WTC11 (cell line): Measurements from ENCODE around the gene VIM. TPM values are rescaled to one million over a fixed set of nuclear protein-coding genes. Genes with fewer than 3 reads are reported as not detected.

ENCODE experiments used
- ATAC-seq: fragments of 200-7000 bp; cut with Tn5 transposase; 2 replicates; pipeline ENCODE4 v1.10.0; 2021; ENCODE audit warnings: mild to moderate bottlenecking, moderate library complexity
- CTCF ChIA-PET: fragments of 300-600 bp; sonication (Branson Sonifier 250); formaldehyde crosslinking; loops from one replicate; lab custom pipeline; 2021; ENCODE audit warnings: antibody characterized with exemption; lab: Charles Lee
- POLR2A ChIA-PET: fragments of 350-600 bp; sonication (Branson Sonifier 250); formaldehyde crosslinking; loops from one replicate; lab custom pipeline; 2021; ENCODE audit warnings: antibody characterized with exemption; lab: Charles Lee
- DNase-seq: peaks from one replicate; pipeline ENCODE4 v3.0.0; 2021; ENCODE audit warnings: low spot score
- H3K27ac Mint-ChIP-seq: 2 replicates; pipeline ENCODE4 v1.8.0; 2021; ENCODE audit warnings: mixed read lengths
- H3K27me3 Mint-ChIP-seq: 2 replicates; pipeline ENCODE4 v1.8.0; 2021; ENCODE audit warnings: low read depth, mild to moderate bottlenecking, moderate library complexity, mixed read lengths
- H3K36me3 Mint-ChIP-seq: 2 replicates; pipeline ENCODE4 v1.8.0; 2021; ENCODE audit warnings: mixed read lengths
- H3K4me1 Mint-ChIP-seq: 2 replicates; pipeline ENCODE4 v1.8.0; 2022; ENCODE audit warnings: mixed read lengths
- H3K4me3 Mint-ChIP-seq: 2 replicates; pipeline ENCODE4 v1.8.0; 2021; ENCODE audit warnings: mild to moderate bottlenecking, moderate library complexity, mixed read lengths
- H3K9me3 Mint-ChIP-seq: 2 replicates; pipeline ENCODE4 v1.8.0; 2021; ENCODE audit warnings: mixed read lengths
- AR ChIP-seq: fragments of 250-450 bp; sonication (Bioruptor Pico); IDR thresholded peaks from 2 replicates; pipeline ENCODE4 v1.9.0; 2021; ENCODE audit warnings: mild to moderate bottlenecking
- ATF2 ChIP-seq: sonication (generic); formaldehyde crosslinking; IDR thresholded peaks from 2 replicates; pipeline ENCODE4 v1.8.1; 2022; ENCODE audit warnings: low read depth, missing genetic modification reagents, borderline replicate concordance
- CBFB ChIP-seq: sonication (generic); formaldehyde crosslinking; IDR thresholded peaks from 2 replicates; pipeline ENCODE4 v1.8.1; 2022; ENCODE audit warnings: mild to moderate bottlenecking, low read depth, missing genetic modification reagents
- CREB1 ChIP-seq: sonication (generic); formaldehyde crosslinking; IDR thresholded peaks from 2 replicates; pipeline ENCODE4 v1.8.0; 2023; ENCODE audit warnings: mild to moderate bottlenecking, missing genetic modification reagents
- E2F5 ChIP-seq: sonication (generic); formaldehyde crosslinking; IDR thresholded peaks from 2 replicates; pipeline ENCODE4 v1.8.1; 2022; ENCODE audit warnings: mild to moderate bottlenecking, moderate library complexity, missing genetic modification reagents
- ETV6 ChIP-seq: sonication (generic); formaldehyde crosslinking; IDR thresholded peaks from 2 replicates; pipeline ENCODE4 v1.8.1; 2022; ENCODE audit warnings: mild to moderate bottlenecking, missing genetic modification reagents
- FOXP1 ChIP-seq: sonication (generic); formaldehyde crosslinking; IDR thresholded peaks from 2 replicates; pipeline ENCODE4 v1.8.0; 2022; ENCODE audit warnings: missing genetic modification reagents, mild to moderate bottlenecking, moderate library complexity, borderline replicate concordance
- GABPB1 ChIP-seq: sonication (generic); formaldehyde crosslinking; IDR thresholded peaks from 2 replicates; pipeline ENCODE4 v1.8.1; 2023; ENCODE audit warnings: mild to moderate bottlenecking, missing genetic modification reagents
- GTF2I ChIP-seq: fragments of 250-450 bp; sonication (Bioruptor Pico); conservative IDR thresholded peaks from 2 replicates; pipeline ENCODE4 v1.4.0; 2021; ENCODE audit warnings: mild to moderate bottlenecking
- IRF2 ChIP-seq: sonication (generic); formaldehyde crosslinking; IDR thresholded peaks from 2 replicates; pipeline ENCODE4 v1.8.0; 2022; ENCODE audit warnings: low read depth, missing genetic modification reagents, borderline replicate concordance
- JAZF1 ChIP-seq: fragments of 250-450 bp; sonication (Bioruptor Pico); IDR thresholded peaks from 2 replicates; pipeline ENCODE4 v1.9.0; 2021; ENCODE audit warnings: moderate library complexity, mild to moderate bottlenecking, inconsistent platforms
- JUN ChIP-seq: sonication (generic); formaldehyde crosslinking; IDR thresholded peaks from 2 replicates; pipeline ENCODE4 v1.8.0; 2023; ENCODE audit warnings: mild to moderate bottlenecking, missing genetic modification reagents
- MYBL2 ChIP-seq: sonication (generic); formaldehyde crosslinking; IDR thresholded peaks from 2 replicates; pipeline ENCODE4 v1.8.1; 2023; ENCODE audit warnings: mild to moderate bottlenecking, moderate library complexity, missing genetic modification reagents
- NFE2L1 ChIP-seq: sonication (generic); formaldehyde crosslinking; IDR thresholded peaks from 2 replicates; pipeline ENCODE4 v1.8.1; 2023; ENCODE audit warnings: missing genetic modification reagents
- NFYB ChIP-seq: sonication (generic); formaldehyde crosslinking; conservative IDR thresholded peaks from 2 replicates; pipeline ENCODE4 v1.8.0; 2022; ENCODE audit warnings: low read depth, missing genetic modification reagents
- RELA ChIP-seq: sonication (generic); formaldehyde crosslinking; IDR thresholded peaks from 2 replicates; pipeline ENCODE4 v1.8.1; 2022; ENCODE audit warnings: missing genetic modification reagents, mild to moderate bottlenecking, borderline replicate concordance
- RORB ChIP-seq: fragments of 250-450 bp; sonication (Bioruptor Pico); IDR thresholded peaks from 2 replicates; pipeline ENCODE4 v1.9.0; 2021; ENCODE audit warnings: mild to moderate bottlenecking
- SMAD3 ChIP-seq: sonication (generic); formaldehyde crosslinking; IDR thresholded peaks from 2 replicates; pipeline ENCODE4 v1.8.0; 2022; ENCODE audit warnings: missing genetic modification reagents, mild to moderate bottlenecking, borderline replicate concordance
- SOX15 ChIP-seq: fragments of 250-450 bp; sonication (Bioruptor Pico); IDR thresholded peaks from 2 replicates; pipeline ENCODE4 v1.9.0; 2021; ENCODE audit warnings: mild to moderate bottlenecking
- TEAD4 ChIP-seq: sonication (generic); formaldehyde crosslinking; IDR thresholded peaks from 2 replicates; pipeline ENCODE4 v1.8.0; 2022; ENCODE audit warnings: mild to moderate bottlenecking, missing genetic modification reagents
- ZBTB43 ChIP-seq: sonication (generic); formaldehyde crosslinking; IDR thresholded peaks from 2 replicates; pipeline ENCODE4 v1.8.1; 2023; ENCODE audit warnings: mild to moderate bottlenecking, missing genetic modification reagents
- ZNF219 ChIP-seq: sonication (generic); formaldehyde crosslinking; IDR thresholded peaks from 2 replicates; pipeline ENCODE4 v1.8.0; 2023; ENCODE audit warnings: missing genetic modification reagents, mild to moderate bottlenecking, borderline replicate concordance
- ZNF232 ChIP-seq: sonication (generic); formaldehyde crosslinking; IDR thresholded peaks from 2 replicates; pipeline ENCODE4 v1.8.0; 2022; ENCODE audit warnings: mild to moderate bottlenecking, missing genetic modification reagents
- ZNF281 ChIP-seq: sonication (generic); formaldehyde crosslinking; IDR thresholded peaks from 2 replicates; pipeline ENCODE4 v1.8.0; 2023; ENCODE audit warnings: mild to moderate bottlenecking, missing genetic modification reagents
- ZNF423 ChIP-seq: fragments of 250-450 bp; sonication (Bioruptor Pico); IDR thresholded peaks from 2 replicates; pipeline ENCODE4 v2.1.2; 2022; ENCODE audit warnings: mild to moderate bottlenecking, moderate library complexity
- ZSCAN18 ChIP-seq: fragments of 250-450 bp; sonication (Bioruptor Pico); IDR thresholded peaks from 2 replicates; pipeline ENCODE4 v2.1.2; 2022; ENCODE audit warnings: mild to moderate bottlenecking, moderate library complexity
- total RNA-seq: library from RNA; stranded (reverse); gene quantifications from 3 replicates; pipeline ENCODE4 v1.2.3, GENCODE V29; 2021

The VIM gene
- total RNA-seq, 1 experiment from 2014 or later, result 74.1 TPM

GRCh38 chr10:17209302-17209701, 18.7 kb upstream of the VIM start (continued):
- TF ChIP-seq AR (CRISPR knock-in tag) (no peak), ETV6 (CRISPR knock-in tag) (no peak), ZSCAN18 (CRISPR knock-in tag) (no peak), ATF2 (CRISPR knock-in tag) (no peak), ZNF281 (CRISPR knock-in tag) (no peak), ZNF423 (CRISPR knock-in tag) (no peak), CREB1 (CRISPR knock-in tag) (no peak), RELA (no peak), GTF2I (CRISPR knock-in tag) (no peak)

- no peak for ATAC-seq
- no peak for DNase-seq
- no peak overlapping the region for H3K27ac Mint-ChIP-seq
- ChIA-PET POLR2A (no interaction called here), CTCF (no interaction called here)
- H3K9me3 Mint-ChIP-seq, result no peaks in the 10 kb centered on the region
- H3K36me3 Mint-ChIP-seq, result no peaks in the 10 kb centered on the region
- peaks cover 14% of the 10 kb centered on the region for H3K4me1 Mint-ChIP-seq
- no peak overlapping the region for H3K4me3 Mint-ChIP-seq
- H3K27me3 Mint-ChIP-seq, result no peaks in the 10 kb centered on the region
- no peak for TF ChIP-seq MYBL2
- TF ChIP-seq JUN, result no peak
- no peak for TF ChIP-seq E2F5
- no peak for TF ChIP-seq CBFB (CRISPR knock-in tag)
- TF ChIP-seq RORB (CRISPR knock-in tag), result no peak
- no peak for TF ChIP-seq IRF2 (CRISPR knock-in tag)
- no peak for TF ChIP-seq FOXP1 (CRISPR knock-in tag)
- TF ChIP-seq NFYB (CRISPR knock-in tag), result no peak
- TF ChIP-seq ZNF281 (CRISPR knock-in tag), result no peak
- no peak for TF ChIP-seq JAZF1
- TF ChIP-seq TEAD4 (CRISPR knock-in tag), result no peak
- no peak for TF ChIP-seq ZNF232
- no peak for TF ChIP-seq GABPB1 (CRISPR knock-in tag)
- no peak for TF ChIP-seq NFE2L1 (CRISPR knock-in tag)
- no peak for TF ChIP-seq ZNF423 (CRISPR knock-in tag)
- TF ChIP-seq SMAD3 (CRISPR knock-in tag), result no peak
- no peak for TF ChIP-seq ZNF219
- TF ChIP-seq ZBTB43, result no peak
- TF ChIP-seq SOX15 (CRISPR knock-in tag), result no peak
These were observed 18.2 kb upstream of the VIM start for GRCh38 chr10:17209881-17210280.
